GM21515 (cell line): ENCODE measurements around the gene JMJD6.
"Not testable (repeated sequence)": the region's sequence is repeated elsewhere in the genome, so short reads cannot be mapped to it uniquely, and the experiment has no call there.

Source experiments
- ATAC-seq: cut with Tn5 transposase; IDR thresholded peaks from one replicate; pipeline ENCODE4 v1.9.1; 2021; ENCODE audit not compliant: unreplicated experiment

Gene JMJD6

DNA sequence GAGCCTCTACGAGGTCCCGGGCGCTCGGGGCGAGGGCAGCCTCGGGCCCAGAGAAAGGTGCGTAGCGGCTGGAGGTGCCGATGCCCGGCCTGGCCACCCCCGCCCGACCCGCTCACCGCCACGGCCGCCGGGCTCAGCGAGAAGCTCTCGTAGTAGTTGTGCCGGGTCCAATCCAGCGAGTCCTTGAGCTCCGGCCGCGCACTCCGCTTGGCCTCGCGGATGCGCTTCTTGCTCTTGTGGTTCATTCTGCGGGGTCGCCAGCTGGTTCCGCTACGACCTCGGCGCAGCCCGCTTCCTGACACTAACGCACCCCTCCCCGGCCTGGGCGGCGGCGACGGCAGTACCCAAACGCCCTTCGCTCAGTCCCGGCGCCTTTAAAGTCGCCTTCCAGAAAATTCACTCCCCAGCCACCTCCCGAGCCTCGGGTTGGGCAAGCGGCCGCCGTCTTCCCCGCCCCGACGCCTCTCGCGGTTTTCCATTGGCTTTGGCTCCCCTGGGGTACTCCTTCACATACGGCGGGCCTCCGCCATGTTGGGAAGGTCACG lies at the start of gene JMJD6:
Gene JMJD6, minus strand, starts transcription at position 376 of the 545 bp plus-strand sequence. Its CDS starts 131 bp downstream, at position 245.
- ATAC-seq: peak; percentile 65

DNA sequence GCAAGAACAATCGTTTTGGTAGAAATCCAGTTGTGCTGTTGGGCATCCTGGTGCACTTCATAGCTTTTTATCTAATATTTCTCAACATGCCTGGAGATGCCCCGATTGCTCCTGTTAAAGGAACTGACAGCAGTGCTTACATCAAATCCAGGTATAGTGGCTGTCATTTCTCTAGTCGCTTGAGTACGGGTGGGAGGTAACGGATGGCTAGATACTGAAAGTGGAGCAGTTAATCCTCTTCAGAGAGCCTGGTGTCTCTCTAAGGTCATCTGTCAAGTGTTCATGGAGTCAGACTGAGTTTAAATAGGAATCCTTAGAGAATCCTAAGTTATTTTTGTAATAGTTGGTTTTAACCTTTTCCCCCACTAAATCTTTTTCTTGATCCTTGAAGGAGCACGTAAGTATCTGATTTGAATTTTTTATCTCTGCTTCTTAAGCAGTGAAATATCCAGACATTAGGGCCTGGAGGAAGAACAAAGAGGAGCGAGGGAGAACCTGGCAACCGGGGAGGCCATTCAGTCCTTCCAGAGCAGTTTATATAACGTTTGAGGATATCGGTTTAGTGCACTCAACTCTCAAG lies 48.7 kb upstream of the JMJD6 start:
- no peak for ATAC-seq

DNA sequence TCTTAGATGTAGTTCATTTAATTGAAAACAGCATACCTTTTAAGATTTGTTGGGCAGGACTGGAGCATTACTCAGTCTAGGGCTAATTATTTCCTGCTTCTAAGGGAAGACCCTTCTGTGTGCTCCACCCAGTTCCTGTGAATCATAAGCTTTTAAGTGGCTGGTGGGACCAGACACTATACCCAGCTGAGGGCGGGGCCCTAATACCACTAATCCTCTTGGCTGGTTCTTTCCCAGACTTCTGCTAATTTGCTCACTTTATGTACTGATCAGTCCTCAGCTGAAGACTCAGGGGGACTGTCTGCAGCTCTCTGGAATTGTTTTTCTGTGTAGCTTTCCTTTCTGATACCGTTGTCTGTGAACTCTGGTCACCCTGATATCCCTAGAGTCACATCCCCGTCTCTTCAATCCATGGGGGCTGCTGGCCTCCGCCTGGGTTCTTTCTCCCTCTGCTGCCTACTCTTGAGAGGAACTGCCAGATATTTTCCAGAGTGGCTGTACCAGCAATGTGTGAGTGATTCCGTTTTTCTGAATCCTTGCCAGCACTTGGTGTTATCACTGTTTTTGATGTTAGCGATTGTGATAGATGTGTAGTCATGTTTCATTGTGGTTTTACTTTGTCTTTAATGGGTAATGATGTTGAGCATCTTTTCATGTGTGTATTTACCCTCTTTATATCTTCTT lies 46.6 kb upstream of the JMJD6 start:
- no peak for ATAC-seq

DNA sequence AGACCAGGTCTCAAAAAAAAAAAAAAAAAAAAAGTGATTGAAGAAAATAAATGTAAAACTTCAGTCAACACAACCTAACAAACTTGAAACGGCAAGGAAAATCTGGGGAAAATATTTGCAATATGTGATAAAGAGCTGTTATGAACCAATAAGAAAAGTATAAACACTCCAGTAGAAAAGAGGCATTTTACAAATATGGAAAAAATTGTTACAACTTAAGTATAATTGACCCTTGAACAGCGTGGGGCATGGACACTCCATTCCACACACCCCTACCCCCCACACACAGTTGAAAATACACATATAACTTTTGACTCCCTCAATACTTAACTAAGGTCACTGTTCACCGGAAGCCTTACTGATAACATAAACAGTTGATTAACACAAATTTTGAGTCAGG lies 32.2 kb upstream of the JMJD6 start:
- no peak for ATAC-seq

DNA sequence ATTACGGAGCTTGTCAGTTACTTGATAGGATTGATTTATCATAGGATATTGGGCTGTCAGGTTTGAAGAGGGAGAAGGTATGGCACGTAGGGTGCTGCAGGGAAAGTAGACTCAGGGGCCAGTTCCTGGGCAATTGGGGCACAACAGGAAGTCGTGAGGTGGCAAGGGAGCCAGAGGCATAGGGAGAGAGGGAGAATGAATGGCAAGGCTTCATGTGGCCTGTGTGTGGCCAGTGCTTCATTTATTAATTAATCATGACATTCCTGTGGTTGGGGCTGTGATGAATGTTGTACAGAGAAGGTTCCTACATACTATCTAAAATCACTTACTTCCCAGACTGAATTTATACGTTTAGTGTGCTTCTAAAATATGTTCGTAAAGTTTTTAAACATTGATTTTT lies 30.9 kb upstream of the JMJD6 start:
- no peak for ATAC-seq

DNA sequence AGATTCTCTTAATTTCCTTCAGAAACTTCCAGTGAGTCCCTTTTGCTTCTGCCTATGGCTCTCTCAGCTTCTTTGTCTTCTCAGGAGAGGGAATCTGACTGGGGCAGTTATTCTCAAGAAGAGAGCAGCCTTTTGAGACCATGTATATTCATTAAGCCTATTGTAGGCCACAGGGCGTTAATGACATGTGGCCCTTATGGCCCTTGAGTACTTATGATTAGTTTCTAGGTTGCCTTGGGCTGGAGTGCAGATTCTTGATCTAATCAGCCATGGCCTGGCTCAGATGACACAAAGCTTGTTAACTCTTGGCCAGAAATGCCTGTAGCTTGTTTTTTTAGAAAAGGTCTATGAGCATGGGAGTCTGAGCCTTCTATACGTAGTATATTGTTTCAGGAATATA lies 28.9 kb upstream of the JMJD6 start:
- no peak for ATAC-seq

DNA sequence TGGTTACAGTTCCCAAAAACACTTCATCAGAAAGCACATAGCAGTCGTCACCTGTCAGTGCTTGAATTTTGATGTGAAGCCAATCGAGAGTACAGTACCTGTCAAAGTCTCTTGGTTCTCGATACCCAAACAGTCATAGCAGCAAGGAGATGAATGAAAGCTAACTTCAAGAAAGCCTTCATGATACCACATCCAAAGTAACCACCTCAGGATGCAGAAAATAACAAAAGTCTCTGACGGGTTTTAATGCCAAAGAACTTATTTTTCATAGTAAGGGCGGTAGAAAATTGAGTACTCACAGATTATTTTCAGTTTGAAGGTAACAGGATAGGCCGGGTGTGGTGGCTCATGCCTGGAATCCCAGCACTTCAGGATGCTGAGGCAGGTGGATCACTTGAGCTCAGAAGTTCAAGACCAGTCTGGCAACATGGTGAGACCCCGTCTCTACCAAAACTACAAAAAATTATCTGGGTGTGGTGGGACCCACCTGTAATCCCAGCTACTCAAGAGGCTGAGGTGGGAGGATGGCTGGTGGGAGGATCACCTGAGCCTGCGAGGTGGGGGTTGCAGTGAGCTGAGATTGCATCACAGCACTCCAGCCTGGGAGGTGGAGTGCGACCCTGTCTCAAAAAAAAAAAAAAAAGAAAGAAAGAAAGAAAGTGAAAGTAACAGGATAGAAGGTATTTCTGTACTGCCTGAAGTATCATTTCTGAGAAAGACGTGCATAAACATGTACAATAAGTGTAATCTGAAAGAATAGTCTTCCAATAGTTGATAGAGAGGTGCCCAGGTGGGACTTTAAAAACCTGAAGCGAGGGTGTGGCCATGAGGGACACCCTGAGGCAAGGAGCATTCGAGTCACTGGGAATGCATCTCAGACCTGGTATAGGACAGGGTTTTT lies 26.9 kb upstream of the JMJD6 start:
- ATAC-seq: no peak

DNA sequence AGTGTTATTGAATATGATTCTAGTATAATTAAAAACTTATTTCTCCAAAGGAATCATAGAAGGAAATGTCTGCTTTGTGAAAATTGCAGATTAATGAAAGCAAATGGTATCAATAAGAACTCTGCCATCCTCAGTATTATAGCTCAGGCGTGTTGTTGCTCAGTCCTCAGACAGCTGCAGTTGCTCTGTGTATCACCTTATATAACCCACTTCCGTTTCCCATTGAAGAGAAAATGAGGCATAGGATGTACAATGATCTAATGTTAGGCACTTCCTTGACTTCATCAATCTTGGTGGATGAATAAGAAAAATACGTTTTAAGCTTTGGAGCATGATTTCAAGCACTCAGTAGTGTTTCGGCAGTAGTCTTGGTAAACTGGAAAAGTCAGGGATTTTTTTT lies 25.6 kb upstream of the JMJD6 start:
- ATAC-seq: no peak

DNA sequence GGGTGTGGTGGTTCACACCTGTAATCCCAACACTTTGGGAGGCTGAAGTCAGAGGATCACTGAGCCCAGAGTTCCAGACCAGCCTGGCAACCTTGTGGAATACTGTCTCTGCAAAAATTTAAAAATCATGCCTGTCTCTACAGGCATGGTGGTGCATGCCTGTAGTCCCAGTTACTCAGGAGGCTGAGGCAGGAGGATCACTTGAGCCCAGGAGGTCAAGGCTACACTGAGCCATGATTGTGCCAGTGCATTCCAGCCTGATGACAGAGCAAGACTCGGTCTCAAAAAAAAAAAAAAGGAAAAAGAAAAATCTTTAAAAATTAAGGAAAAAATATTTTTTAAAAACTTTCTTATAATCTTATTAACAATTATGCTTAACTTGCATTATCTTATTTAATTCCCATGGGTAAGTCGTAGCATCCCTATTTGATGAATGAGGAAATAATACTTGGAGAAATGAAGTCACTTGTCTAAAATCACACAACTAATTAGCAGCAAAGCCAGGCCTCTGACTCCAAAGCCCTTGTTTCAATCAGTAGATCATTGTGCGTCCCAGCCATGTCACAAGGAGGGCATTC lies 25.1 kb upstream of the JMJD6 start:
- no peak for ATAC-seq

DNA sequence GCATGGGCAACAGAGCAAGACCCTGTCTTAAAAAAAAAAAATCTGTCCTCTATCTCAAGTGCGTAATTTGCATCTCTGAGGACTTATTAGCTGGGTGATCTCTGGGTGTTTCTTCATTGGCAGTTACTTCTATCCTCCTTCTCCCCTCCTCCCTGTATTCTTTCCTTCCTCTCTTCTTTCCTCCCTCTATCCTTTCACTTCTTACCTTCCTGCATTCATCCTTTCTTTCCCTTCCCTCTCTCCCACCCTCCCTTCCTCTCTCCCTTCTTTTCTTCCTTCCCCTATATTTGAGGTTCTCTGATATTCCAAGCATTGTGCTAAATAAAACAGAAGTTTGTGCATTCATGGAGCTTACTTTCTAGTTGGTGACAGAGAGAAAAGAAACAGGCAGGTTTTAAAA lies 22.3 kb upstream of the JMJD6 start:
- ATAC-seq: no peak

DNA sequence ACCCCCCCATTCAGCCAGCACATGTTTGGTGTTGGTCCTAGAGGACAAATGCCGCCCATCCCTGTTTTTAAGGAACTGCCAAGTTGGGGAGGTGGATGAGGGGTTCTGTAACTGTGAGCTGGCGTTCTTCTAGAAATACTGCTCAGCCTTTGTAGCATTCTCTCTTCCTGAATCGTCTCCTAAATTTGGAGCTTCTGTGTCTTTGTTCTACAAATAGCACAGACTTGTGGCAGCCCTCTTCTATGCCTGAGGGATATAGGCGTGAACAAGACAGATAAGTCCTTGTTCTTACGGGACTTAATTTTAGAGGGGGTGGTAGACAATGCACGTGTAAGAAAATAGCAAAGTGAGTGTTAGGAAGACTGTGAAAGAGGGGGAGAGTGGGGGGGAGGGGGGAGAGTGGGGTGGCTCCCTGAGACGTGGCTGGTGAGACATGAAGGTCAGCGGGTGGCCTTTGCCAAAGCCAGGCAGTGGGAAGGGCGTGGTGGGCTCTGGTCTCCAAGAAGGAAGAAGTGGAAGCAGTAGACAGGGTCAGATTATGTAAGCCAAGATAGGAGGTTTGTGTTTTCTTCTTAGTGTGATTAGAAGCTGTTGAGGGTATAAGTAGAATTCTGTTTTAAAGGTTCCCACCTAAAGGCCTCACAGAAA lies 21.4 kb upstream of the JMJD6 start:
- ATAC-seq: no peak

DNA sequence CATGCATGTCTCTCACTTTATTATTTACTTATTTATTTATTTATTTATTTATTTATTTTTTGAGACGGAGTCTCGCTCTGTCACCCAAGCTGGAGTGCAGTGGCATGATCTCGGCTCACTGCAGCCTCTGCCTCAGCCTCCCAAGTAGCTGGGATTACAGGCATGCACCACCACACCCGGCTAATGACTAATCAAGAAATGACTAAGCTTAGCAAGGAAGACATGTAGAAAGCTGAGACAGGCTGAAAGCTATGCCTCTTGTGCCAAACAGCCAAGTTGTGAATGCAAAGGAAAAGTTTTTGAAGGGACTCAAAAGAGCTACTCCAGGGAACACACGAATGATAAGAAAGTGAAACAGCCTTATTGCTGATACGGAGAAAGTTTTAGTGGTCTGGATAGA lies 19.4 kb upstream of the JMJD6 start:
- not testable (repeated sequence) for ATAC-seq

DNA sequence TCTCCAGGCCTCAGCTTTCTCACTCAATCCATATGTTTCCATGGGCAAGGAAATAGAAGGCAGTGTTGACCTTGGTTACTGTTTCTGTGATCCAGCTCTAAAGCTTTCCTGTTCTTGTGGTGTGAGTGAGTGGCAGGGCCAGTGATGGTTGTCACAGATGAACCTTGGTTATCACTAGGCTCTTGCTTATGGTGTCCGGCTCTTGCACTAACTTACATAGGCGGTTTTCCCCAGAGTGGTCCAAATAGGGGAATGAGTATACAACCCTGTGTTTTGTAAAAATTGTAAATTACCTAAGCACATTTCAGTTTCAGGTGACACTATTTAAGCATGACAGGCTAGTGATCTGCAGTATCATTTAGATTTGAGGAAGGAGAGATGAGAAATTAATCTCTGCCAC lies 18.3 kb upstream of the JMJD6 start:
- ATAC-seq: no peak

DNA sequence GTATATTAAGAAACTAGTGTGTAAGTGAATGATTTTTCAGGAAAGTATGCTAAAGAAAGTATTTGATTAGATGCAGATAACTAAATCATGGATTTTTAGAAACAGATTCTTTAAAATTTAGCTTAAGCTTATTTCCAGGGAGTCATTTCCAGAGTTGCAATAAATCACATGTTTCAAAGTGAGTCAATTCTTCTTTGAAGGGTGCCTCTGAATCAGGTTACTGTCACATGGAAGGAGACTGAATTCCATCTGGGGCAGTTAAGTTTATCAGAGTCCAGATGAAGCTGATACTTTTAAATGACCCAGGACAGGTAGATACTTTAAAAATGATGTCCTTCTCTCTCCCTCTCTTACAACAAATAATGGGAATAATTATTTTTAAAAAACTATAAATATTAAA lies 16.6 kb upstream of the JMJD6 start:
- ATAC-seq: no peak

DNA sequence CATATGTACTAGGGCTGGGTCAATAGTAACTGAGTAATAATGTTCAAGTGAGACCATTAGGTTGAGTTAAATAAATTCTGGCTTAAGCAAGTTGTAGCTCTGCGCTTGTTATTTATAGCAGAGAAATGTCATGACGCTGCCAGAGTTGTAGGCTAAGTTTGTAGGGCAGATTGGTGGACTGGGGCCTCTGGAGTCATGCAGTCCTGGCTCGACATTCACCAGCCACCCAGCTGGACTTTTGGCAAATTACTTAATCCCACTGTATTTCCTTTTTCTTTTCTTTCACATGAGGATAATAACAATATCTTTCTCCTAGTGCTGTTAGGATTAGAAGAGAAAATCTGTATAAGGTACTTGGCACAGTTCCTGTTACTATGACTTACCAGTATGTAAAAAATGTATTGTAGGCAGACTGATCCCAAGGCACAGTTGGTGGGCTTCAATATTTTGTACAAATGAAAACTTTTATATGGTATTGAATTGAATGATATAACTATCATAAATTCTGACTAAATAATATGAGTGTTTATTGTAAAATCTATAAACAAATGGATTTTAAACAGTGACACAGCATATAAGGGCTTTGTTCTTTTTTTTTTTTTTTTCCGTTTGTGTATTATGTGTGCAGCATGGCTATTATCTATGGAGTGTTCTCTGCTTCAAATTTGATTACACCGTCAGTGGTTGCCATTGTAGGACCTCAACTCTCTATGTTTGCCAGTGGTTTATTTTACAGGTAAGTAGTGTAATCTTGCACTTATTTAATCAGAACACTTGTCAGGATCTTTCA lies 14.1 kb upstream of the JMJD6 start:
- ATAC-seq: no peak

DNA sequence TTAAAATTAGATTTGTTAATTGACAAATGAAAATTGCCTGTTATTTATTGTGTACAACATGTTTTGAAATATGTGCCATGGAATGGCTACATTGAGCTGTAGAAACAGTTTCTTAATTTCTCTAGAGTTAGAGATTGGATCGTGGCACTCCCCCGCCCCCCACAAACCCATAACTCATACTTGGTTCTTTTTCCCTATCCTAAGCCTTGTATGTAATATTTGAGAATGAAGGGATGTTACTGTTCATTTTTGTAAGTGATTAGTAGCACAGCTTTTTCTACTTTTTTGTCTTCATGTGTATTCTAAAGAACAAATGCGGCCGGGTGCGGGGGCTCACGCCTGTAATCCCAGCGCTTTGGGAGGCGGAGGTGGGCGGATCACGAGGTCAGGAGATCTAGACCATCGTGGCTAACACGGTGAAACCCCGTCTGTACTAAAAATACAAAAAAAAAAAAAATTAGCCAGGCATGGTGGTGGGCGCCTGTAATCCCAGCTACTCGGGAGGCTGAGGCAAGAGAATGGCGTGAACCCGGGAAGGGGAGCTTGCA lies 13.2 kb upstream of the JMJD6 start:
- not testable (repeated sequence) for ATAC-seq

DNA sequence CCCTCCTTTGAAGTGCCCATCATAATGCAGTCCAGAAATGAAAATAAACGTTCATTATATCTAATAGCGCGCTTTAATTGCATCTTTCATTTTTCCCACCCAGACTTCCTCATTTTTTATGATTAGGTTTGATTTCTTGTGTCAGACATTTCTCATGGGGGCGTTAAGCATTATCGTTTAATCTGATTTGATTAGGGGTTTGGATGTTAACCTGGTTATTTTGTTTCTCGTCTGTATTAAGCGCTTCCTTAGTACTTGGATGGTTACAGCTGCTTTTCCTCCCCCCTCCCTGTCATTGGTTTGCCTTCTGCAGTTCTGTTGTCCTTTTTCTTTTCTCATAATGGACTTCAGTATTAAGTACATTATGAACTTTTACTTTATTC lies 12.1 kb upstream of the JMJD6 start:
- ATAC-seq: no peak

DNA sequence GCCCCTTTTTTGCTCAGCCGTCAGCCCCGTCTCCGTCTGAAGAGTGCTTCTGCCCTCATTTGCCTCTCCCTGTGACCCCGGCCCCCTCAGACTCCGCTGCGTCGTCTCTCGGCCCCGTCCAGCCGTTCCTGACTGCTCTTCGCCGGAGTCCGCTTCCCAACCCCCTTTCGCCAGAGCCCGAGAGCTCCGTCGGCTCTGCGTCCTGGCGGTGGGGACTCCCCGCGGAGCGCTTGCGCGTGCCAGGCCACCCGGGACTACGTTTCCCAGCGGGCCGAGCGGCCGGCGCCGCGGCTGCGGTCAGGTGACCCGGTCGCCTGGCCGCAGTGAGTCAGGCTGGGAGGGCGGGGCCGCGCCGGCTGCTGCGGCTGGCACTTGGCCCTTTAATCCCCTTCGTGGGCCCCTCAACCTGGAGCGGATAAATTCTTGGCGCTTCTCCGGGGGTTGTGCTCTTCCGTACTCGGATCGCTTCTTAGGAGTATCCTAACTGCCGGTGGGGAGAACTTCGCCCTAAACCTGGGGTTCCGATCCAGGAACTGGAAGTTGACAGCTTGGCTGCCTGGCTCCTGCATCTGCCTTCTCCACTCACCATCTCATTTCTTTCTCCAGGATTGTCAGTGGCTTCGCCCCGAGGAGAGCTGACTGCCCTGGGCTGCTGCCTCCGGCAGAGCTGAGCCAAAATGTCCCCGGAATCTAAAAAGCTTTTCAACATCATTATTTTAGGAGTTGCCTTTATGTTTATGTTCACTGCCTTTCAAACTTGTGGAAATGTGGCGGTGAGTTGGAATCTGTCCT lies 11.5 kb upstream of the JMJD6 start, which contains the start of gene MFSD11:
Gene MFSD11, plus strand, starts transcription at position 444 of the 792 bp plus-strand sequence. Its CDS starts 234 bp downstream, at position 678.
- peak; percentile 54 for ATAC-seq
